CD4-positive, alpha-beta T cell treated with Interleukin-21 for 1 hour (primary cell): ENCODE measurements around the gene DYNC1LI1.
"Not testable (repeated sequence)": the region's sequence is repeated elsewhere in the genome, so short reads cannot be mapped to it uniquely, and the experiment has no call there.

Source experiments
- DNase-seq: peaks from one replicate; pipeline ENCODE4 v3.0.0-alpha.2; 2020

The DYNC1LI1 gene

DNA sequence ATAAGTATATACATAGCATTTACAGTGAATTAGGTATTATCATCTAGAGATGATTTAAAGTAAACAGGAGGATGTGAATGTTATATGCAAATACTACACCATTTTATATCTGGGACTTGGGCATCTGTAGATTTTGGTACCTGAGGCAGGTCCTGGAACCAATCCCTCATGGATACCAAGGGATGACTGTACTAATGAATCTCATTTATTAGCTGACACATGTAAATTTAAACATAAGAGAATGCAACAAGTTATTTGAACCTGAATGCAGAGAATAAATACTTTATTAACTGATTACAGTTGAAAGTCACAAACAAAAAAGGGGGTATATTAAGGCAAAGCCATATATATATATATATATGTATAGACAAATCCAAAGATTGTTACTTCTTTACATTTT lies 44.9 kb downstream of the DYNC1LI1 start:
- DNase-seq, result no peak

- no peak for DNase-seq
Measured at GRCh38 chr3:32522682-32523081, 48.0 kb downstream of the DYNC1LI1 start.

- DNase-seq, result not testable (repeated sequence)
Measured at GRCh38 chr3:32518921-32519320, 51.7 kb downstream of the DYNC1LI1 start.

- DNase-seq, result not testable (repeated sequence)
Measured at GRCh38 chr3:32516751-32517150, 53.9 kb downstream of the DYNC1LI1 start.

- DNase-seq, result no peak
Measured at GRCh38 chr3:32511005-32511404, 59.7 kb downstream of the DYNC1LI1 start.

GRCh38 chr3:32510075-32510724 lies 60.5 kb downstream of the DYNC1LI1 start:
- DNase-seq, result peak; percentile 76

DNA sequence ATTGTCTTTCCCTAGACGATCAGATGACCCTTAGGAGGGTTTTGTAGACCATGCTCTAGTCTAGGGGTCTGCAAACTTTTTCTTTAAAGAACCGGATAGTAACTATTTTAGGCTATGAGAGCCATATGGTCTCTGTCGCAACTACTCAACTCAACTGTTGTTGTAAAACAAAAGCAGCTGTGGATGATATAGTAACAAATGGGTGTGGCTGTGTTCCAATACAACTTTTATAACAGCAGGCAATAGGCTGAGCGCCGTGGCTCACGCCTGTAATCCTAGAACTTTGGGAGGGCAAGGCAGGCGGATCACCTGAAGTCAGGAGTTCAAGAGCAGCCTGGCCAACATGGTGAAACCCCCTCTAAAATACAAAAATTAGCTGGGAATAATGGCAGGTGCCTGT lies 61.9 kb downstream of the DYNC1LI1 start:
- no peak for DNase-seq

DNA sequence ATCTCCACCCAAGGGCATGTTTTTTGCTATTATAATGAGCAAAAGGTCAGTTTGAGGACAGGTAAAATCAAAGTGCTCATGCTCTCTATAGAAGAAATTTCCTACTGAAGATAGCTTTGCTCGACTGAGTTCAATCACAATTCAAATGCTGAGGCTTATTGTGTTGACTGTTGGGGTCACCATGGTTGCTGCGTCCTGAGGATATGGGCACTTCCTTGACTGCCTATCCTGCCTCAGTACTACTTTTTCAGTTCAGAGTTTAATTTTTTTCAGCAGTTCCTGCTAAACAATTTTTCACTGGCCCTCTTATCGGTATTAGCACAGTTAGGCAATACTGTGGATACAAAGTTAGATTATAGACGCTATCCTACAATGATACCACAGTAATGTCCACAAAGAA lies 64.2 kb downstream of the DYNC1LI1 start:
- DNase-seq, result no peak

GRCh38 chr3:32502946-32503286 lies 67.7 kb downstream of the DYNC1LI1 start:
- no peak for DNase-seq

GRCh38 chr3:32502118-32502945 lies 68.3 kb downstream of the DYNC1LI1 start, which contains the start of gene CMTM6:
CMTM6 (minus strand) TSS chr3:32502852; CDS start chr3:32502745, 107 bp downstream.
- DNase-seq, result peak; percentile 80

GRCh38 chr3:32501783-32502117 lies 68.9 kb downstream of the DYNC1LI1 start:
- no peak for DNase-seq

DNA sequence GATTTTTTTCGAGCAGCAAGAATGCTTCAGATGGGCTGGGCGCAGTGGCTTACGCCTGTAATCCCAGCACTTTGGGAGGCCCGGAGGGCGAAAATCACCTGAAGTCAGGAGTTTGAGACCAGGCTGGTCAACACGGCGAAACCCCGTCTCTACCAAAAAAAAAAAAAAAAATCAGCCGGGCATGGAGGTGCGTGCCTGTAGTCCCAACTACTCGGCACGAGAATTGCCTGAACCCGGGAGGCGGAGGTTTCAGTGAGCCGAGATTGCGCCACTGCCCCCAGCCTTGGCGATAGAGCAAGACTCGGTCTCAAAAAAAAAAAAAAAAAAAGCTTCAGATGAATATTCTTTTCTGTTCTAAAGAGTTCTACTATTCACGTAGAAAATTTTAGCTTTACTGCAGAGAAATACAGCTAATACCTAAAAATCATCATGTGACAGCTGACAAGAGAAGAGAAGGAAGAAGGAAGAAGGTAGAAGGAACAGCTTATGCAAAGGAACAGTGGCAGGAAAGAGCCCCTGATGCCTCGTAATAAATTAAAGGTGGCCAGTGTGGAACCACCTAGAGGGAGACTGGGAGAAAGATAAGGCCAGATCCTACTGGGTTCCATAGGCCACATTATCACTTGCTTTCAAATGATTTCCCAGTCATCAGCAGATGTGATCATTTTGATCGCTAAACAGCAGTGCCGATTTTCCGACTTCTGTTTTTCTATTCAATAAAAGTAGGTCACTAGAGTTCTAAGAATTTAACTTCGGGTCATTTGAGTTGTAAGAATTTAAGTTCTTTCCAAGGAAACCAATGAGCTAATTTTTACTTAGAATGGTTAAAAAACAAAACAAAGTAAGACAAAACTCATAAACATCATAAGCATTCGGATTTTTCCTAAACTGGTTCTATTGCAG lies 69.5 kb downstream of the DYNC1LI1 start:
- no peak for DNase-seq

DNA sequence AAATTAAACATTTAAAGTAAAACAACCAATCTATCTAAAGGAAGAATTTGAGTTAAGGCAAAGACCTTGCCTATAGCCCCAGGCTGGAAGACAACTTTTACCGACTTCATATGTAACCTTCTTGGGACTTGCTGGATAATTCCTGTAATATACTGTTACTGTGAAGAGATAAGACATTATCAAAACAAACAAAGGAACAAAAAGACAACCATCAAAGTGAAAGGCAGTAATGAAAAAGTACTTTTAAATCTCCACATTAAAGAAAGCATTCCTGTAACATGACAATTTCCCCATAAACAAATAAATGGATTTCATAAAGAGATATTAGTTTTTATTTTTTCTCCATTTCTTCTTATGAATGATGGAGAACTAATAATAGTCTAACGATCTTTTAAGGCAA lies 70.4 kb downstream of the DYNC1LI1 start:
- DNase-seq, result no peak

DNA sequence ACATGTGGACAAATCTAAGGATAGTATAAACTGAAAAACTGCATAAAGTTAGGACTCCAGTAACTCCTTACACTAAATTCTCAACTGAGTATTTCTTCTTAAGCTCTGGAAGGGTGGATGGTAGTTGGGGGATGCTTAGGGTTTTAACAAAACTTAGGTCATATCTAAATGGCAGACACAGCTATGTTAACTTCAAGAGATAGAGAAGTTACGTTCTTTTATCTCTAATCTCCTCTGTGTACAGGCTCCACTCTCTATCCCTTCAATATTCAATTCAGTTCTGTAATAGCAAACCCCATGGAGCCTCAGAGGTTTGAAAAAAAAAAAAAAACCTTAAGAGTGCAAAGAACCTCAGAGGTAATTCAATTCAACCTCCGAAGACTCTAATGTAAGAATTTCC lies 71.1 kb downstream of the DYNC1LI1 start:
- no peak for DNase-seq

DNA sequence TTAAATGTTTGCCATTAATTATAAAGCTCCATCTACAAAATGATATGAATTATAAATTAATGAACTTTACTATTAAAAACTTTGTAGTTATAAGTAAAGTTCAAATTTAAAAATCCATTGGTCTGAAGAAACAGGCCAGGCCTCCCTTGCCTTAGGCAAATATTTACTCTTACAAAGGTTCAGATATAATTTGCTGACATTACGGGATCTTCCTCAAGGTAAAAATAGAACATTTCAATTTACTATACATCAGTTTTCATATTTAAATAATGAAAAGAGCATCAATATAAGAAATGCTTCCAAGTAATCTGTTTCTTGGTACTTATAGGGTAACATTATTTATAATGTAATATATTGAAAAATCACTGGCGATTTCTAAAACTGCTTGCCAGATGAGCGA lies 71.7 kb downstream of the DYNC1LI1 start:
- no peak for DNase-seq

GRCh38 chr3:32498252-32498651 lies 72.4 kb downstream of the DYNC1LI1 start:
- DNase-seq, result no peak

DNA sequence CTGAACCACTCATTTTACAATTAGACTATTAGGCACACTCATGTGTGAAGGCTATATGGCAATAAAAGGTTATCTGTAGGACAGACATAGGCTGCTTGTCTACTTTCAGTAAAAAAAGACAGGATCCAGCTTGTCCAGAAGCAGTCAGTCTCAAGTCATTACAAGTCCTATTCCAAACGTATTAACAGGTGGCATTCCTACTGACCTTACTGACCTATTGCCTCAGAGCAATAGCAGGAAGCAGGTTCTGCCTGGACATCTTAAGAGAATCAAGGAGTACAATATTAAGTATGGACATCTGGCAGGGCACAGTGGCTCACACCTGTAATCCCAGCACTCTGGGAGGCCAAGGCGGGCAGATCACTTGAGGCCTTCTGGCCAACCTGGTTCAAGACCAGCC lies 75.0 kb downstream of the DYNC1LI1 start:
- DNase-seq, result no peak

DNA sequence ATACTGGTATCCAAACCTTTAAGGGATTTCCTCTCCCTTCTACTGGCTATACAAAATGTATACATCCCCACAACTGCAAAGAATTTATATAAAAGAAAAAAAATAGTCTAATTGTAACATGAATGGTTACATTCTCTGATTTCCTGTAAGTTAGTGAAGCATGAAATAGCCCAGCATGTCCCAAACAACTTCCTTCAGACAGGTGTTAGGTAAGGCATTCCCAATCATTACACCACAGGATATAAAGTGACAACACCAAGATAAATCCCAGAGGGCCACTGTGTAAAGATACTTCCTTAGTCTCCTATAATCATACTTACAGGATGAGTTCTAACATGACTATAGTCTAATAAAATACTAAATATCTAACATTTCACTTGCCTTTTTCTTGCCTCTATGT lies 75.6 kb downstream of the DYNC1LI1 start:
- no peak for DNase-seq

GRCh38 chr3:32493437-32494414 lies 76.9 kb downstream of the DYNC1LI1 start:
- no peak for DNase-seq

DNA sequence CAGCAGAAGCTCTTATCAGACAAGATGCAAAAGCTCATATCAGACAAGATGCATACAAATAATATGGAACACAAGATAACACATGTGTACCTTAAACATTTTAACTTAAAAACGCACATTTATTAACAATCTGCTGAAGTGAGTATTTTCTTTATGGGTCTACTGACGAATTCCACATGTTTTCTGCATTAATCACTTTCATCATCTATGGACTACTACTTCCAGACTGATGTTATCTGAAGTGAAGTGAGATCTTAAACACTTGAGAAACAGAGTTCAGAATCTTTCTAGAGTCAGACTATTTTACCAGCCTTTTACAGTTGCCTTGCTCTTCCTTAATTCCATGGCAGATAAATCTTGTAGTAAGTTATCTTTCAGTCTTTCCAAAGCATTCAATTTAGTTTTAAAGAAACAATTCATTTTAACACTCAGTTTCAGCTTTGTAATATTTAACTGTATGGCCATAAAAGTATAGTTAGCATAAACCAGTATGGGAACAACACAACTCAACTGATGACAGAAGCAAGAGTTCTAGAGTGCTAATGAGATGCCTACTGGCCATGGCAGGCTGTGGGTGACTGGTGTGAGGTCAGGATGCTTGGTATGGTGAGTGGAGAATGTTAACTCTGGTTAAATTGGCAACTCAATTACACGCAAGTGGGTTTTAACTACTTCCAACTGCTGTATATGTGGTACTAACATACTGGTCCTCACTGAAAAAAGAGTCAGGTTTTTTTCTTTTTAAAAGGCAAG lies 77.8 kb downstream of the DYNC1LI1 start:
- no peak for DNase-seq

DNA sequence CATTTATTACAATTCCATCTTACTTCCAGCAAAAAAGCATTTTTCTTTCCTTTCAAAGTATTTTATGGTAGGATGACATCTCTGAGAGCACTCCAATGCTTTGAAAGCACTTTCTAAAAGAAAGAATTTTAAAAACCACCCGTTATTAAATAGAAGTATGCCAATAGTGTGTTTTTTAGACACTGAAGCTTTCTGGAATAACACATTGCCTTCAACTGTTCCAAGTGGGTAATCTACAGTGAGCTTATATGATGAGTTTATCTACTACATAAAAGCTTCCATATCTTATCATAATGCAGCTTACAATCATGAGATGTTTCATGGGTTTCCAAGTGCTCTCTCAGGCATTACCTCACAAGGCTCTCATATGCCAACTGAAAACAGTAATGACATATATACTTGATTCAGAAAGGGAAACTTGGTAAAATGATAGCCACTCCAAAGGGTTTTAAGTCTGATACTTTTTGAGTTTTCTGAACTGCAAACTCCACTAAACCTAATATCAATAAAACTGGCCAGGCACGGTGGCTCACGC lies 82.1 kb downstream of the DYNC1LI1 start:
- no peak for DNase-seq
